Stimulated activated CD4-positive, alpha-beta T cell treated with anti-CD3 and anti-CD28 coated beads, Interleukin-1b, Interleukin-23, amount 100 ng/mL, for 1 hour (primary cell): ENCODE measurements around the gene UPK3A.
"Not testable (repeated sequence)": the region's sequence is repeated elsewhere in the genome, so short reads cannot be mapped to it uniquely, and the experiment has no call there.

Experiments
- DNase-seq, 2 donors: peaks; one replicate each; pipeline ENCODE4 v3.0.0-alpha.2; 2020; ENCODE audit warnings: low read depth in 2 of 2

UPK3A gene

DNA sequence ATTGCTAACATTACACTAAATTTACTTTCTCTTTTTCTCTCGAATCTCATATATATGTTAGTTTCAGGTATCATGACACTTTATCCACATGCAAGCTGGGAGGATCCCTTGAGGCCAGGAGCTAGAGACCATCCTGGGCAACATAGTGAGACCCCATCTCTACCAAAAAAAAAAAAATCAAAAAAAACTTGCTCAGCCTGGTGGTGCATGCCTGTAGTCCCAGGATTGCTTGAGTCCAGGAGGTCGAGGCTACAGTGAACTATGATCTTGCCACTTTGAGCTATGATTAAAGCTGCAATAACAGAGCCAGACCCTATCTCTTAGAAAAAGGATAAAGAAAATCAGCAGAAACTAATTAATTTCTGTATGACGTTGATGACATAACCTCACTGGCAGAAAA is 3.7 kb upstream of the UPK3A start:
- no peak for DNase-seq

DNA sequence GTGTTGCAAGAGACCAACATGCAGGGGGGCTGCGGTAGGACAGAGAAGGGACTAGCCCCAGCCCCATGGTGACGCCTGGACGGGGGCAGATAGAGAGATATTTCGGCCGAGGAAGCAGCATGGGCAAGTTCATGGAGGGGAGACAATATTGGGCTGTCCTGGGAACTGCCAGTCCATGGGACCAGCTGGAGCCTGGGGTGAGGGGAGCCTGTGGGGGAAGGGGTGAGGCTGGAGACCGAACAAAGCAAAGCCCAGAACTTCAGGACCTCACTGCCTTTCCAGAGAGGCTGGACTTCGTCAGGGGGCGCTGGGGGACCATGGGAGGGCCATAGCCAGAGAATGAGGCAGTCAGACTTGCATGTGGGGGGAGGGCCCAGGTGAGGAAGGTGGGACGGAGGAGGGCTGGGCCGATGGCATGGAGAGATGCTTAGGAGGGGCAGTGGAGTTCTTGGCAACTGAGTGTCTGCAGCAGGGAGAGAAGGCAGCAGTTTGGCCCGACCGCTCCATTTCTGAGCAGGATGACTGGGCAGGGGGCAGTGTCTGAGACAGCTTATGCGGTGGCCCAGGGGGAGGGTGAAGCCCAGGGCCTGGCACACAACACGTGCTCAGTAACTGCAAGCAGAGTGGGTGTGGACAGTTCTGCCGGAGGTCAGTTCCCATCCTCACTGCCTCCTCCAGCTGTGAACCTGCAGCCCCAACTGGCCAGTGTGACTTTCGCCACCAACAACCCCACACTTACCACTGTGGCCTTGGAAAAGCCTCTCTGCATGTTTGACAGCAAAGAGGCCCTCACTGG is 712 bp downstream of the UPK3A start:
- DNase-seq: no peak

DNA sequence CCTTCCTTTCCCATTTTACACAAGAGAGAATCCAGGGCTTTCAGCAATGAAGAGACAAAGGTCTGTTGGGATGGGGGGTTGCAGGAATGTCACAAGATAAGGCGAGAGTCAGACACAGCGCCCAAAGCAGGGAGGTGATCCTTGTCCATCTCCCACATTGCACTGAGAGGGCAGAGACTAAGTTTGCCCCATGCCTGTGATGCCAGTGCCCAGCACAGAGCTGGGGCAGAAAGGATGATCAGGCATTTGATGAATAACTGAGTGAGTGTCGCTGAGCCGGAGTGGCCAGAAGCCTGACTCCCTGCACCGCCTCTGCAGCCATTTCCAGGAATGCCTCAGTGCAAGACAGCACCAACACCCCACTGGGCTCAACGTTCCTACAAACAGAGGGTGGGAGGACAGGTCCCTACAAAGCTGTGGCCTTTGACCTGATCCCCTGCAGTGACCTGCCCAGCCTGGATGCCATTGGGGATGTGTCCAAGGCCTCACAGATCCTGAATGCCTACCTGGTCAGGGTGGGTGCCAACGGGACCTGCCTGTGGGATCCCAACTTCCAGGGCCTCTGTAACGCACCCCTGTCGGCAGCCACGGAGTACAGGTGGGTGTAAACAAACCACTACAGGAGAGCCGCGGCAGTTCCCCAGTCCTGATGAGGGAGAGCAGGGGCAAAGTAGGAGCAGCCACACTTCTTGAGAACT is 2.3 kb downstream of the UPK3A start:
- no peak for DNase-seq

DNA sequence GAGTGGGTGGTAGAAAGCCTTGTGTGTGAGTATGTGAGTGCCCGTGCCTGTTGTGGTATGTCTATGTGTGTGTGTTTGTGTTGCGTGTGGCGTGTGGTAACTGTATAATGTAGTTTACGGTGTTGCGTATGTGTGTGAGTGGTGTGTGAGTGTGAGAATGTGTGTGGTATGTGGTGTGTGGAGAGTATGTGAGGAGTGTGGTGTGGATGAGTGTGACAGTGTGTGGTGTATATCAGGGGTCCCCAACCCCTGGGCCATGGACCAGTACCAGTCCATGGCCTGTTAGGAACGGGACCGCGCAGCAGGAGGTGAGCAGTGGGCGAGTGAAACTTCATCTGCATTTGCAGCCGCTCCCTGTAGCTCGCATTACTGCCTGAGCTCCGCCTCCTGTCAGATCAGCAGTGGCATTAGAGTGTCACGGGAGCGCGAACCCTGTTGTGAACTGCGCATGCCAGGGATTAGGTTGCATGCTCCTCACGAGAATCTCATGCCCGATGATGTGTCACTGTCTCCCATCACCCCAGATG is 5.7 kb downstream of the UPK3A start:
- DNase-seq: no peak

DNA sequence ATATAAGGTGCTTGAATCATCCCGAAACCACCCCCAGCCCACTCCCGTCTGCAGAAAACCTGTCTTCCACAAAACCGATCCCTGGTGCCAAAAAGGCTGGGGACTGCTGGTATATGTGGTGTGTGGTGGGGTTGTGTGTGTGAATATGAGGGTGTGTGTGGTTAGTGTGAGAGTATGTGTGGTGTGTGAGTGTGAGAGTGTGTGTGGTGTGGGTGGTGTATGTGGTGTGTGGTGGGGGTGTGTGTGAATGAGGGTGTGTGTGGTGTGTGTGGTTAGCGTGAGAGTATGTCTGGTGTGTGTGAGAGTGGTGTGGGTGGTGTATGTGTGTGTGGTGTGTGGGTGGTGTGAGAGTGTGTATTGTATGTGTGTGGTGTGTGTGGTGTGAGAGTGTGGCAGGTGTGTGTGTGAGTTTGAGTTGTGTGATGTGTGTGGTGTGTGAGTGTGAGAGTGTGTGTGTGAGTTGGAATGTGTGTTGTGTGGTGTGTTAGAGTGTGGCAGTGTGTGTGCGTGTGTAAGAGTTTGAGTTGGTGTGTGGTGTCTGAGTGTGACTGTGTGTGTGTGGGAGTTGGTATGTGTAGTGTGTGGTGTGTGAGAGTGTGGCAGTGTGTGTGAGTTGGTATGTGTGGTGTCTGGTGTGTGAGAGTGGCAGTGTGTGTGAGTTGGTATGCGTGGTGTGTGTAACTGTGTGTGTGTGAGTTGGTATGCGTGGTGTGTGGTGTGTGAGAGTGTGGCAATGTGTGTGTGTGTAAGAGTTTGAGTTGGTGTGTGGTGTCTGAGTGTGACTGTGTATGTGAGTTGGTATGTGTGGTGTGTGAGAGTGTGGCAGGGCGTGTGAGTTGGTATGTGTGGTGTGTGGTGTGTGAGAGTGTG is 6.5 kb downstream of the UPK3A start:
- no peak for DNase-seq

DNA sequence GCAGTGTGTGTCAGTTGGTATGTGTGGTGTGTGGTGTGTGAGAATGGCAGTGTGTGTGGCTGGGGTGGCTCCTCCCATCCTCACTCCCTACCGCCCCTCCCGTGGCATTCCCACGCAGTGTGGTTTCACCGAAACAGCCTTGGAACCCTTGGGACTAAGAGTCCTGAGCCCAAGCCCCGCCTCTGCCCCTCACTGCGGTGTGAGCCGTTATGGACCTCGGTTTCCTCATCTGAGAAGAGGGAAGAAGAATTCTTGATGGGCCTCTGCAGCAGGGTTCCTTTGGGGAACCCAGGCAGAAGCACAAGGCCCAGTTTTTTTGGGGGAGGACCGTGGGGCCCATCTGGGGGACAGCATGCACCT is 7.2 kb downstream of the UPK3A start:
- DNase-seq: no peak

DNA sequence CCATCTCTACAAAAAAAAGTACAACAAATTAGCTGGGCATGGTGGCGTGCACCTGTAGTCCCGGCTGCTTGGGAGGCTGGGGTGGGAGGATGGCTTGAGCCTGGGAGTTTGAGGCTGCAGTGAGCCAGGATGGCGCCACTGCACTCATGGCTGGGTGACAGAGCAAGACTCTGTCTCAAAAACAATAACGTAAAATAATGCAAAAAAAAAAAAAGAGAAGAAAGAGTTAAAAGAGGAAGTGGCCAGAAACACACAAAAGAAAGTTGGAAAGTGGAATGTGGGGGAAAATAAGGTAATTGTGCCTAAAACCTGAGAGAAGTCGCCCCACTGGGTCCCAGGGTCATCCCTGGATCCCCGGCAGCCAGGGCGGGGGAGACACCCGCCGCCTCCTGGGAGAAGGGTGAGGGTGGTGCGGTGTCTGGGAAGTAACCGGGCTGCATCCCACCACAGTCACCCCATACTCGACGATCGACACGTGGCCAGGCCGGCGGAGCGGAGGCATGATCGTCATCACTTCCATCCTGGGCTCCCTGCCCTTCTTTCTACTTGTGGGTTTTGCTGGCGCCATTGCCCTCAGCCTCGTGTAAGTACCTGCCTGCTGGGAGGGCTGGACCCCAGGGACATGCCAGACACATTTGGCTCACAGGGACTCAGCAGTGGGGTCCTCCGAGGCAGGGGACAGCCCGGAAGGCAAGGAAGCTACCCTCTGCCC is 8.1 kb downstream of the UPK3A start:
- DNase-seq: no peak

DNA sequence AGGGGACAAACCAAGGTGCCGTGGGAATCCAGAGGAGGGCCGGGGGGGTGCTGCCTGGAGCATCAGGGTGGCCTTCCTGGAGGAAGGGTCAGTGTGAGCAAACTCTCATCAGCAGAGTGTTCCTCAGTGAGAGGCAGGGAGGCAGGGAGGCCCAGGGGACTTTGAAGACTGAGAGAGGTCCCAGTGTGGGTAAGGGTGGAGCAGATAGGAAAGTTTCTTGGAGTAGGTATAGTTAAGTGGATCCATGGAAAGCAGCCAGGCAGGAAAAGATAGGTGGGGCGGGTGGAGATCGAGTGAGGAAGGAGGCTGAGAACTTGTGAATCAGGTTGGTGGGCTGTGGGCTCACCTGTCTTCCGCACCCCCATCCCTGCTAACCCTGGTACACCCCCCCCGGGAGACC is 9.3 kb downstream of the UPK3A start:
- DNase-seq: no peak

DNA sequence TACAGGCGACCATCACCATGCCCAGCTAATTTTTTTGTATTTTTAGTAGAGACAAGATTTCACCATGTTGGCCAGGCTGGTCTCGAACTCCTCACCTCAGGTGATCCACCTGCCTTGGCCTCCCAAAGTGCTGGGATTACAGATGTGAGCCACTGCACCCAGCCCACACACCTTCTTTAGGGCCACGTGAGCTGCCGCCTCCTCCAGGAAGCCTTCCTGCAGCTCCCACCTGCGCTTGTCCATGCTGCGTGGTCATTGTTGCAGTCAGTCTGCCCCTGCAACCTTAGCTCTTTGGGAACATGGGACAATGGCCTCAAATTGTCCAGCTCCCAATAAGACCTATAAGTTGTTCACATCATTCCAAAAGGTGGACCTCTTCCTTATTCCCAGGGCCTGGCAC is 10.3 kb downstream of the UPK3A start:
- not testable (repeated sequence) for DNase-seq

DNA sequence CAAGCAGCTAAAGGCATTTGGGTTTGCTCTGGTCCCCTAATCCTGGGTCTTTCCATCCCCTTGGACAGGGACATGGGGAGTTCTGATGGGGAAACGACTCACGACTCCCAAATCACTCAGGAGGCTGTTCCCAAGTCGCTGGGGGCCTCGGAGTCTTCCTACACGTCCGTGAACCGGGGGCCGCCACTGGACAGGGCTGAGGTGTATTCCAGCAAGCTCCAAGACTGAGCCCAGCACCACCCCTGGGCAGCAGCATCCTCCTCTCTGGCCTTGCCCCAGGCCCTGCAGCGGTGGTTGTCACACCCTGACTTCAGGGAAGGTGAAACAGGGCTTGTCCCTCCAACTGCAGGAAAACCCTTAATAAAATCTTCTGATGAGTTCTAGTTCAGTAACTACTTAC is 10.7 kb downstream of the UPK3A start:
- no peak for DNase-seq

DNA sequence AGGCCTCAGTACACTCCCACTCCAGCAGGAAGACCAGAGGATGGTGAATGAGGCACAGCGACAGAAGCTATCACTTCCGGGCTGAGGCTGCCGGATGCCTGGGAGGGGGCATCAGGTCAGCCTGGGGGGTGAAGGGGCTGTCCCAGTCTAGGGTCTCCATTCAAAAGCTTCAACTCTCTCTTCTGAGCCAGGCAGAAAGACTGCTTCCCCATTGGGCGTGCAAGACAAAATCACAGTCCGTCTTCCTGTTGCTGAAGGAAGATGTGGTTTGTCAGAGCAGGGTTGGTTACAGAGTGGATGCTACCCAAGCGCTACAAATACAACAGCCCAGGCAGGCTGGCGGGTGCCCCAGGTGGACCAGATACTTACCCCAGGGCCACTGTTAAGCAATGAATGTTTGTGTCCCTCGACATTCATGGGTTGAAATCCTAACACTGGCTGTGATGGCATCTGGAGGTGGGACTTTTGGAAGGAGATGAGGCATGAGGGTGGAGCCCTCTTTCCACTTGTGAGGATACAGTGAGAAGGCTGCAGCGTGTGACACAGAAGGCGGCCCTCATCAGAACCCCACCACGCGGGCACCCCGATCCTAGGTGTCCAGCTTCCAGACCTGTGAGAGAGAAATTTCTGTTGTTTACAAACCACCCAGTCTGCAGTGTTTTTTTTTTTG is 12.0 kb downstream of the UPK3A start:
- no peak for DNase-seq

DNA sequence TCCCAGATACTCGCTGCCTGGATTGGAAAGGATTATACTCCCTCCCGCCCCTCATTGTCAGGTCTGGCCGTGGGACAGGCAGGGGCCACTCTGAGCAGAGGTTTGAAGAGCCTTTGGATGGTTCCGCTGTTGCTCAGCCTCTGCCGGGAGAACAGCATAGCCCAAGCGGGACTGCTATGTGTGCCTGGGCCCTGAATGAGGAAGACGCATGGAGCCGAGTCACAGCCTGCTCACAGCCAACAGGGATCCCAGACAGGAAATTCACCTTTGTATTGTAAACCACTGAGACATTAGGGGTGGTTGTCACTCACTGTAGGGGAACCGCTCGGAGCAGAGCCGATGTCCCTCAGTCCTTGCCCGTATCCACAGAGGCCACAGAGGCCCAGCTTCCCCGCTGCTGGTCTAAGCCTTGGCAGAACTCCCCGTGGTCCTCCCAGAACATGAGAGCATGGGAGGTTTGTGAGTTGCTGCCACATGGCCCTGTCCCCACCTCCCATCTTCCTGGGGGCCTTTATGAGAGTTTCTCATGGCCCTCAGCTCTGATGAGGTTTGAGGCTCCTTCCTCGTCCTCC is 14.3 kb downstream of the UPK3A start:
- no peak for DNase-seq

DNA sequence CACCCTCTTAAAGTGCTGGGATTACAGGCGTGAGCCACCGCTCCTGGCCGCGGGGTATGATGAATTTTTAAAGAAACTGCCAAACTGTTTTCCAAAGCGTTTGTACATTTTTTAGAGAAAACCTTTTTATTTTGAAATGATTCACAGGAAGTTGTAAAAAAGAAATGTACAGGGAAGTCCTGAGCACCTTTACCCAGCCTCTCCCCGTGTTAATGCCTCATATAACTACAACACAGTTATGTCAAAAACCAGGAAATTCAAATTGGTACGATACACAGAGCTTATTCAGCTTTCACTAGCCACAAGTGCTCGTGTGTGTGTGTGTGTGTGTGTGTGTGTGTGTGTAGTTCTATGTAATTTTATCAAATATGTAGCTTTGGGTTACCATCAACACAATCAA is 18.0 kb downstream of the UPK3A start:
- DNase-seq: no peak

DNA sequence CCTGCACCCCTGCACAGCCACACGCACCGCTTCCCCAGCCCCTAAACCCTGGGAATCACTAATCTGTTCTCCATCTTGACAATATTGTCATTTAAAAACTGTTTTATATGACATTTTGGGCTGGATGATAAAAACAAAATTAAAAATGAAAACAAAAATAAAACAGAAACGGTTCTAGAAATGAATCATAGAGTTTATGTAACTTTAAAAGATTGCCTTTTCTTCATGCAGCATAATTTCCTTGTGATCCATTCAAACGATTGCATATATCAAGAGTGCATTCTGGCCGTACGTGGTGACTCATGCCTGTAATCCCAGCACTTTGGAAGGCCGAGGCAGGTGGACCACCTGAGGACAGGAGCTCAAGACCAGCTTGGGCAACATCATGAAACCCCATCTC is 18.4 kb downstream of the UPK3A start:
- DNase-seq: no peak

DNA sequence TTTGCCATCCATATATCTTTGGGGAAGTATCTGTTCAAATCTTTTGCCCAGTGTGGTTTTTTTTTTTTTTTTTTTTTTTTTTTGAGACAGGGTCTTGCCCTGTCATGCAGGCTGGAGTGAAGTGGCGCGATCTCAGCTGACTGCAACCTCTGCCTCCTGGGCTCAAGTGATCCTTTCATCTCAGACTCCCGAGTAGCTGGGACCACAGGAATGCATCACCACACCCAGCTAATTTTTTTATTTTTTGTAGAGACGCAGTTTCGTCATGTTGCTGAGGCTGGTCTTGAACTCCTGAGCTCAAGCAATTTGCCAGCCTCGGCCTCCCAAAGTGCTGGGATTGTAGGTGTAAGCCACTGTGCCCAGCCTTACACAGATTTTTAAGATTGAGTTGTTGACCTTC is 20.2 kb downstream of the UPK3A start:
- DNase-seq: no peak

DNA sequence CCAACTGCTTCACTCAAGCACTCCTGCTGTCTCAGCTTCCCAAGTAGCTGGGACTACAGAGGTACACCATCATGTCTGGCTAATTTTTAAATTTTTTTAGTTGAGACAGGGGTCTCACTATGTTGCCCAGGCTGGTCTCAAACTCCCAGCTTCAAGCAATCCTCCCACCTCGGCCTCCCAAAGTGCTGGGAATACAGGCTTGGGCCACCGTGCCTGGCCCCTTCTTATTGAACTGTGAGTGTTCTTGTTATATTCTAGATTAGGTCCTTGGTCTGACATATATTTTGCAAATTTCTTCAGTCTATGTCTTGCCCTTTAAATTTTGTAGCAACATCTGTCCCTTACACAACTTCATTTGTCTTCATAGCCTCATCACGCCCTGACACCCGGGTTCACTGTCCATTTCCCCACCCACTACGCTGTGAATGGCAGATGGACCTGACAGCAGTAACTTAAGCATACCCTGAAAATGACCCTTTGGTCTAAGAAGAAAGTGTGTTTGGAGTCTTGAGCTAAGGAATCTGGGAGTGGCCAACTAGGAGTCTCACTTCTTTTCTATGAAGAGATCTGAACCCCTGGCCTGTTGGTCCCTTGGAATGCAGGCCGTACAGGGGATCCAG is 20.8 kb downstream of the UPK3A start:
- no peak for DNase-seq

DNA sequence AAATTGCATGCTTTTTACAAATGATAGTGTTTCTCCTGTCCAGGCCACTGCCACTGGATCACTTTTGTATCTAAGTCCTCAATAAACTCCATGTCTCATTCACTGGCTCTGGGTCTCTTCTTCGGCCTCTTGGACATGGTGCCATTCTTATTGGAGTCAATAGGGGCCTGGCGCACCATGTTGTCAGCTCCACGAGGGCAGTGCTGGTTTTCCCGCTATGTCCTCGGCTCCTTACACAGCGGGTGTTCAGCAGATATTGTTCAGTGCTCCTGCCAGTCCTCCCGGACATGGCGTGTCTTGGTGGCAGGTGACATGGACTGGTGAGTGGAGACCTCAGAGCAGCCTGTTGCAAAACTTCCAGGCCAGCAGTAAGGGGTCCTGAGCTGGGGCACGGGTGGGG is 21.4 kb downstream of the UPK3A start:
- no peak for DNase-seq

DNA sequence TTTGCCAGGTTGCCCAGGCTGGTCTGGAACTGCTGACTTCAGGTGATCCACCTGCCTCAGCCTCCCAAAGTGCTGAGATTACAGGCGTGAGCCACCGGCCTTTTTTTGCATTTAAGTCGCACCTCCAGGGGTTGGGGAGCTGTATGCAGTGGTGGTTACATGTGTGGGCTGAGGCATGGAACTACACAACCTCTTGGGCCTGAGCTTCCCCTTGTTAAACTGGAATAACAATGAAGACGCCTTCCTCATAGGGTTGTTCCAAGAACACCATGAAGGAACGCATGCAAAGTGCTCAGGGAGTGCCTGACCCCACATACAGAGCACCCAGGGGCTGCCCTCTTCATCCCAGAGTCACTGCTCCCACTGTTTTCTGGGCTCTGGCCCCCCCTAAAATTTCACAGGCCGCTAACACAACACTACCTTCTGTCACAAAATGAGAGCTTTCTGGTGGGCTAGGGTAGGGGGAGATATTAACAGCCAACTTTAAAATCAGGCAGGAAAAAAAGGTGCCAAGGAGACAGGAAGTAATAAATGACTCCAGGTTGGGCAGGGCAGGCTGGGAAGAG is 23.7 kb downstream of the UPK3A start:
- DNase-seq: no peak

DNA sequence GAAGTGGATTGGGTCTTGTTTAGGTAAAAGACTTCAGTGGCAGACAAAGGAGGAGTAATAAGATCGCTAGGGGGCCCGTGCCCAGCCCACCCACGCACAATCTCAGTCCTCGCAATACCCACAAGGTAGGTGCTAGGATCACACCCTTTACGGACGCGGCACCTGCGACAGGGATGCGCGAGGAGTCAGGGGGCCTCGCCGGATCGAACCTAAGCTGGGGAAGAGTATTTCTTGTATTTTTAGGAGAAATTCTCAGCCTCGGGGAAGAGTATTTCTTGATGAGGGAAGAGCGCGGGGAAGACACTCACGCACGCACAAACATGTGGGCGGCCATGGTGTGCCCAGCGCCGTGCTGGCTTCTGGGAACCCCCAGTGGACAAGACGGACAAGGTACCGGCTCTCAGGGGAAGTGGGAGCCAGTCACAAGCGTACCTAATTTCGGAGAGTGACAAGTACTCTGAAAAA is 24.2 kb downstream of the UPK3A start:
- DNase-seq: no peak
